Measurements from ENCODE around the gene RAB21. TPM values are rescaled to one million over a fixed set of nuclear protein-coding genes. Genes with fewer than 3 reads are reported as not detected.

The RAB21 gene
- total and polyA plus RNA-seq, 4 experiments from 2014 or later = 38.3 to 77.2 (median 59.8) TPM

- H3K36me3 ChIP-seq (ENCODE audit: insufficient read depth, low read length) = peaks cover 17% of the 10 kb centered on the region
- no peaks in the 10 kb centered on the region for H3K9me3 Mint-ChIP-seq
- H3K4me1 Mint-ChIP-seq = peaks cover 6 to 10% (median 8%) of the 10 kb centered on the region in 4 donors
- no peaks in the 10 kb centered on the region for H3K27me3 Mint-ChIP-seq
- DNase-seq = peak; percentile 25 to 57 (median 40)
- peaks cover 23 to 47% of the 10 kb centered on the region in 2 donors for H3K36me3 Mint-ChIP-seq
- intact Hi-C loops (cut with micrococcal nuclease) = loop anchor here (1.0 to 10.0 kb wide), 2 partner anchors 66 to 114 kb away; no protein-coding TSS in a partner anchor
- POLR2A ChIA-PET (ENCODE audit: partially characterized antibody) = interaction anchor here (1.1 to 1.3 kb wide), 3 partner anchors 58 to 68 kb away, joined by 3 to 5 read pairs (median 3); no protein-coding TSS in a partner anchor
- H3K4me3 ChIP-seq (ENCODE audit: low read length in 2 of 2) = no peak overlapping the region
- CTCF ChIA-PET (ENCODE audit: partially characterized antibody) = interaction anchor here (0.6 to 2.7 kb wide), 33 partner anchors 7 to 491 kb away, joined by 3 to 33 read pairs (median 4); partner anchors contain the start of genes TBC1D15 and THAP2
- no peaks in the 10 kb centered on the region for H3K9me3 ChIP-seq (ENCODE audit: control insufficient read depth in 1 of 2, low read length in 2 of 2)
- H3K27me3 ChIP-seq (ENCODE audit: insufficient read depth, low read length) = no peaks in the 10 kb centered on the region
- no peaks in the 10 kb centered on the region for H3K4me1 ChIP-seq (ENCODE audit: insufficient read depth, low read length)
- H3K27ac ChIP-seq (ENCODE audit: low read depth, low read length) = no peak overlapping the region
- no peak overlapping the region for H3K4me3 Mint-ChIP-seq
- peak overlapping the region; percentile 17 to 84 (median 45) for H3K27ac Mint-ChIP-seq
Observed at GRCh38 chr12:71780237-71780822, 25.7 kb downstream of the RAB21 start.

GRCh38 chr12:71782017-71782416 is 27.4 kb downstream of the RAB21 start:
- Mint-ChIP-seq H3K9me3 (no peaks in the 10 kb centered on the region), H3K27ac (no peak overlapping the region), H3K4me3 (no peak overlapping the region), H3K27me3 (no peaks in the 10 kb centered on the region), H3K4me1 (peaks cover 6 to 15% (median 11%) of the 10 kb centered on the region in 4 donors), H3K36me3 (peaks cover 28 to 47% of the 10 kb centered on the region in 2 donors)
- DNase-seq = no peak
- CTCF ChIA-PET (ENCODE audit: partially characterized antibody) = no interaction called here
- Histone ChIP-seq H3K4me3 (ENCODE audit: low read length in 2 of 2) (no peak overlapping the region), H3K4me1 (ENCODE audit: insufficient read depth, low read length) (no peaks in the 10 kb centered on the region), H3K36me3 (ENCODE audit: insufficient read depth, low read length) (peaks cover 16% of the 10 kb centered on the region), H3K27me3 (ENCODE audit: insufficient read depth, low read length) (no peaks in the 10 kb centered on the region), H3K27ac (ENCODE audit: low read depth, low read length) (no peak overlapping the region), H3K9me3 (ENCODE audit: control insufficient read depth in 1 of 2, low read length in 2 of 2) (no peaks in the 10 kb centered on the region)
- intact Hi-C loops (cut with micrococcal nuclease) = loop anchor here (10.0 kb wide), 1 partner anchor 113 kb away; no protein-coding TSS in a partner anchor
- POLR2A ChIA-PET (ENCODE audit: partially characterized antibody) = no interaction called here

DNA sequence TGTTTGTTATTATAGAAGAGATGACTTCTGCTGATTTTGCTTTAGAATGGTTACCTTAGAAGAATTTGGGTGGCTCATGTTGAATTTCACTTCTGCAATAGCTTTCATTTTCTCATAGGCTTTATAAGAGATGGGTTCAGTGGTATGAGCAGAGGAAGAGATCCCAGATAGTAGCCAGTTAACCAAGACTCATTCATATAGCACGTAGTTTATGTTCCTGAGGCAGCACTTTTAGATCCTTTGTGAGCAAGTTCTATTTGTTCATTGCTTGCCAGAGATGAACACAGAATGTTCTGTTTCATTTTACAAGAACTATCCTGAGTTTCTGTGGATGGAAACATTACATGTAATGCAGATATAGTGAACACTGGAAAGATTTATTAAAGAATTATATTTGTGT is 32.2 kb downstream of the RAB21 start:
- Histone ChIP-seq H3K4me3 (ENCODE audit: low read length in 2 of 2) (no peak overlapping the region), H3K36me3 (ENCODE audit: insufficient read depth, low read length) (peaks cover 16% of the 10 kb centered on the region), H3K9me3 (ENCODE audit: control insufficient read depth in 1 of 2, low read length in 2 of 2) (no peaks in the 10 kb centered on the region), H3K27me3 (ENCODE audit: insufficient read depth, low read length) (no peaks in the 10 kb centered on the region), H3K4me1 (ENCODE audit: insufficient read depth, low read length) (no peaks in the 10 kb centered on the region), H3K27ac (ENCODE audit: low read depth, low read length) (no peak overlapping the region)
- Mint-ChIP-seq H3K9me3 (no peaks in the 10 kb centered on the region), H3K36me3 (peaks cover 24 to 39% of the 10 kb centered on the region in 2 donors), H3K4me3 (no peak overlapping the region), H3K27ac (peak overlapping the region in 1 of 7 donors; percentile 53), H3K4me1 (peaks cover 0 to 9% (median 6%) of the 10 kb centered on the region in 4 donors), H3K27me3 (no peaks in the 10 kb centered on the region)
- ChIA-PET CTCF (ENCODE audit: partially characterized antibody) (interaction anchor here (1.5 kb wide), 1 partner anchor 7 kb away, joined by 7 read pairs; no protein-coding TSS in a partner anchor), POLR2A (ENCODE audit: partially characterized antibody) (no interaction called here)
- DNase-seq = no peak
- intact Hi-C loops (cut with micrococcal nuclease) = loop anchor here (10.0 kb wide), 1 partner anchor 108 kb away; no protein-coding TSS in a partner anchor

- Histone ChIP-seq H3K9me3 (ENCODE audit: control insufficient read depth in 1 of 2, low read length in 2 of 2) (no peaks in the 10 kb centered on the region), H3K4me1 (ENCODE audit: insufficient read depth, low read length) (no peaks in the 10 kb centered on the region), H3K27me3 (ENCODE audit: insufficient read depth, low read length) (no peaks in the 10 kb centered on the region), H3K36me3 (ENCODE audit: insufficient read depth, low read length) (peaks cover 16% of the 10 kb centered on the region), H3K27ac (ENCODE audit: low read depth, low read length) (no peak overlapping the region), H3K4me3 (ENCODE audit: low read length in 2 of 2) (no peak overlapping the region)
- intact Hi-C loops (cut with micrococcal nuclease) = loop anchor here (10.0 kb wide), 1 partner anchor 107 kb away; no protein-coding TSS in a partner anchor
- no peaks in the 10 kb centered on the region for H3K9me3 Mint-ChIP-seq
- CTCF ChIA-PET (ENCODE audit: partially characterized antibody) = interaction anchor here (1.1 to 1.5 kb wide), 2 partner anchors 8 to 59 kb away, joined by 3 to 7 read pairs; no protein-coding TSS in a partner anchor
- POLR2A ChIA-PET (ENCODE audit: partially characterized antibody) = no interaction called here
- no peaks in the 10 kb centered on the region for H3K27me3 Mint-ChIP-seq
- peak overlapping the region in 3 of 7 donors; percentile 11 to 61 (median 54) for H3K27ac Mint-ChIP-seq
- no peak overlapping the region for H3K4me3 Mint-ChIP-seq
- DNase-seq = no peak
- H3K4me1 Mint-ChIP-seq = peaks cover 0 to 9% (median 6%) of the 10 kb centered on the region in 4 donors
- peaks cover 24 to 36% of the 10 kb centered on the region in 2 donors for H3K36me3 Mint-ChIP-seq
Observed at GRCh38 chr12:71787580-71787979, 32.9 kb downstream of the RAB21 start.

DNA sequence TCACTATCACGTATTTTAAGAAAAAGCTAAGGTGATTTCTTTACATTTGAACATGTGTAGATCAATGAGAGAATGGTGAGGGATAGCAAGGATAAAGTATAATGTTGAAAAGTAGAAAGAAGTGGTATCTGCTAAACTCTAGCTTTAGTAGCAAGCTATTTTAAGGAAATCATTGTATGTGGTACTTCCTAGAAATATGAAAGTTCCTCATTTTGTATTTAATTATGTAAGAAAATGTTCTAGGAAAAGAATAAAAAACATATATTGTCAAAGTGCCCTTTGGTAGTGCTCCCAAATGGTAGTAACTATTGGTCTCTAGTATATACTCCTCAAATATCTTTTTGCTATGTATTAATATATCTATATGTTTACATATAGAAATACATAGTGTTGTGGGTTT is 35.7 kb downstream of the RAB21 start:
- H3K27me3 ChIP-seq (ENCODE audit: insufficient read depth, low read length) = no peaks in the 10 kb centered on the region
- H3K9me3 Mint-ChIP-seq = no peaks in the 10 kb centered on the region
- H3K4me3 Mint-ChIP-seq = no peak overlapping the region
- no peaks in the 10 kb centered on the region for H3K9me3 ChIP-seq (ENCODE audit: control insufficient read depth in 1 of 2, low read length in 2 of 2)
- H3K4me1 Mint-ChIP-seq = peaks cover 0 to 9% (median 6%) of the 10 kb centered on the region in 4 donors
- intact Hi-C loops (cut with micrococcal nuclease) = no loop called here
- POLR2A ChIA-PET (ENCODE audit: partially characterized antibody) = interaction anchor here (0.6 kb wide), 1 partner anchor 49 kb away, joined by 3 read pairs; no protein-coding TSS in a partner anchor
- H3K36me3 Mint-ChIP-seq = peaks cover 10 to 21% of the 10 kb centered on the region in 2 donors
- no peaks in the 10 kb centered on the region for H3K4me1 ChIP-seq (ENCODE audit: insufficient read depth, low read length)
- no peak overlapping the region for H3K4me3 ChIP-seq (ENCODE audit: low read length in 2 of 2)
- CTCF ChIA-PET (ENCODE audit: partially characterized antibody) = interaction anchor here (1.7 kb wide), 1 partner anchor 10 kb away, joined by 8 read pairs; no protein-coding TSS in a partner anchor
- no peak overlapping the region for H3K27ac Mint-ChIP-seq
- H3K27ac ChIP-seq (ENCODE audit: low read depth, low read length) = no peak overlapping the region
- peaks cover 4% of the 10 kb centered on the region for H3K36me3 ChIP-seq (ENCODE audit: insufficient read depth, low read length)
- DNase-seq = no peak
- no peaks in the 10 kb centered on the region for H3K27me3 Mint-ChIP-seq

DNA sequence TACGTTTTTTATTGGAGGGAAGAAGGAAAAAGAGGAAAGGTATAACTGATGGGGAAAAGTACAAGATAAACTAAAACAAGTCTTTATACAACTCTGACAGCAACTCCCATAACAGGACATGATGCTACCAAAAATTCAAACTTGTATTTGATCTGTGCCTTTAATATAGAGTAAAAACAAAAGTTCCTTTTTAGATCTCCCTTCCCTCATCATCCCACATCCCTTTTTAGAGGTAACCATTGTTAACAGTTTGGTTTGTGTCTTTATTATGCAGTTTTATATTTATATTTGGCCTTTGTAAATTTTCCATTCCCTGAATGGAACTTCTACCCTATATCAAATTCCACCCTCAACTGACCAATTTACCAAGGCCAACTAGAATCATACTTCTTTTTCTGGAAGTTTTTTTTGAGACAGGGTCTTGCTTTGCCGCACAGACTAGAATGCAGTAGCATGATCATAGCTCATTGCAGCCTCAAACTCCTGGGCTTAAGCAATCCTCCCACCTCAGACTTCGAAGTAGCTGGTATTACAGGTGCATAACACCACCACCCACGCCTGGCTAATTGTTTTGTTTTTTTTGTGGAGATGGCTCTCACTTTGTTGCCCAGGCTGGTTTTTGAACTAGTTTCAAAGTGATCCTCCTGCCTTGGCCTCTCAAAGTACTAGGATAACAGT is 36.9 kb downstream of the RAB21 start:
- Histone ChIP-seq H3K27ac (ENCODE audit: low read depth, low read length) (no peak overlapping the region), H3K27me3 (ENCODE audit: insufficient read depth, low read length) (no peaks in the 10 kb centered on the region), H3K9me3 (ENCODE audit: control insufficient read depth in 1 of 2, low read length in 2 of 2) (no peaks in the 10 kb centered on the region), H3K4me1 (ENCODE audit: insufficient read depth, low read length) (no peaks in the 10 kb centered on the region), H3K36me3 (ENCODE audit: insufficient read depth, low read length) (no peaks in the 10 kb centered on the region), H3K4me3 (ENCODE audit: low read length in 2 of 2) (no peak overlapping the region)
- Mint-ChIP-seq H3K4me3 (no peak overlapping the region), H3K27ac (no peak overlapping the region), H3K4me1 (peaks cover 0 to 8% (median 5%) of the 10 kb centered on the region in 4 donors), H3K36me3 (peaks cover 3 to 15% of the 10 kb centered on the region in 2 donors), H3K27me3 (no peaks in the 10 kb centered on the region), H3K9me3 (no peaks in the 10 kb centered on the region)
- POLR2A ChIA-PET (ENCODE audit: partially characterized antibody) = no interaction called here
- intact Hi-C loops (cut with micrococcal nuclease) = no loop called here
- CTCF ChIA-PET (ENCODE audit: partially characterized antibody) = interaction anchor here (1.4 to 1.5 kb wide), 2 partner anchors 11 to 40 kb away, joined by 3 to 13 read pairs; no protein-coding TSS in a partner anchor
- no peak for DNase-seq

- H3K4me1 Mint-ChIP-seq = peaks cover 0 to 3% (median 1%) of the 10 kb centered on the region in 4 donors
- no peaks in the 10 kb centered on the region for H3K9me3 ChIP-seq (ENCODE audit: control insufficient read depth in 1 of 2, low read length in 2 of 2)
- peaks cover 0 to 8% of the 10 kb centered on the region in 2 donors for H3K36me3 Mint-ChIP-seq
- ChIA-PET CTCF (ENCODE audit: partially characterized antibody) (interaction anchor here (1.1 to 1.5 kb wide), 3 partner anchors 12 to 54 kb away, joined by 3 to 13 read pairs (median 5); no protein-coding TSS in a partner anchor), POLR2A (ENCODE audit: partially characterized antibody) (interaction anchor here (0.6 to 1.3 kb wide), 2 partner anchors 48 to 171 kb away, joined by 4 read pairs; no protein-coding TSS in a partner anchor)
- H3K27ac ChIP-seq (ENCODE audit: low read depth, low read length) = no peak overlapping the region
- H3K27me3 ChIP-seq (ENCODE audit: insufficient read depth, low read length) = no peaks in the 10 kb centered on the region
- peak overlapping the region in 1 of 7 donors; percentile 23 for H3K27ac Mint-ChIP-seq
- H3K4me3 ChIP-seq (ENCODE audit: low read length in 2 of 2) = no peak overlapping the region
- H3K4me1 ChIP-seq (ENCODE audit: insufficient read depth, low read length) = no peaks in the 10 kb centered on the region
- no peaks in the 10 kb centered on the region for H3K36me3 ChIP-seq (ENCODE audit: insufficient read depth, low read length)
- no peaks in the 10 kb centered on the region for H3K27me3 Mint-ChIP-seq
- H3K9me3 Mint-ChIP-seq = no peaks in the 10 kb centered on the region
- no peak overlapping the region for H3K4me3 Mint-ChIP-seq
- intact Hi-C loops (cut with micrococcal nuclease) = no loop called here
- no peak for DNase-seq
Observed at GRCh38 chr12:71792599-71792998, 37.9 kb downstream of the RAB21 start.

Measured in CD4-positive, alpha-beta memory T cell (primary cell).